C4-2B (cell line): ENCODE measurements around the gene FOXQ1.

ENCODE experiments used
- ZFX ChIP-seq: fragments of 450-650 bp; IDR thresholded peaks from 2 replicates; pipeline ENCODE4 v1.6.1; 2017
- TF ChIP-seq, protein P1 (sequence below): fragments of 450-650 bp; conservative IDR thresholded peaks from 2 replicates; pipeline ENCODE4 v1.5.1; 2017; ENCODE audit warnings: mild to moderate bottlenecking

DNA sequence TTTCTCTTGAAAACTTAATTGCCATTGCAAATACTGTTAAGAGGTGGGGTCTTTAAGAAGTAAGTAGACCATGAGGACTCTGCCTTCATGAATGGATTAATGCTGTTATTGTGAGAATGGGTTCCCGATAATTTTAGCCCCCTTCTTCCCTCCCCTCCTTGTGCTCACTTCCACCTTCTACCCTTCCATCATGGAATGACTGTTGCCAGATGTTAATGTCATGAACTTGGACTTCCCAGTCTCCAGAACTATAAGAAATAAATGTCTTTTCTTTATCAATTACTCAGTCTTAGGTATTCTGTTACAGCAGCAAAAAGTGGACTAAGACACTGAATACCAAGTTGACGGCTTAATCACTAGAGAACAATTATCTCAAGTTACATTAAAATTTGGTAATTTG lies 5.8 kb upstream of the FOXQ1 start:
- TF ChIP-seq, protein P1, sequence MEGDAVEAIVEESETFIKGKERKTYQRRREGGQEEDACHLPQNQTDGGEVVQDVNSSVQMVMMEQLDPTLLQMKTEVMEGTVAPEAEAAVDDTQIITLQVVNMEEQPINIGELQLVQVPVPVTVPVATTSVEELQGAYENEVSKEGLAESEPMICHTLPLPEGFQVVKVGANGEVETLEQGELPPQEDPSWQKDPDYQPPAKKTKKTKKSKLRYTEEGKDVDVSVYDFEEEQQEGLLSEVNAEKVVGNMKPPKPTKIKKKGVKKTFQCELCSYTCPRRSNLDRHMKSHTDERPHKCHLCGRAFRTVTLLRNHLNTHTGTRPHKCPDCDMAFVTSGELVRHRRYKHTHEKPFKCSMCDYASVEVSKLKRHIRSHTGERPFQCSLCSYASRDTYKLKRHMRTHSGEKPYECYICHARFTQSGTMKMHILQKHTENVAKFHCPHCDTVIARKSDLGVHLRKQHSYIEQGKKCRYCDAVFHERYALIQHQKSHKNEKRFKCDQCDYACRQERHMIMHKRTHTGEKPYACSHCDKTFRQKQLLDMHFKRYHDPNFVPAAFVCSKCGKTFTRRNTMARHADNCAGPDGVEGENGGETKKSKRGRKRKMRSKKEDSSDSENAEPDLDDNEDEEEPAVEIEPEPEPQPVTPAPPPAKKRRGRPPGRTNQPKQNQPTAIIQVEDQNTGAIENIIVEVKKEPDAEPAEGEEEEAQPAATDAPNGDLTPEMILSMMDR = no peak
- TF ChIP-seq ZFX = no peak
